Left ventricle myocardium superior (tissue), 1 donor: Measurements from ENCODE around the gene NDOR1. TPM values are rescaled to one million over a fixed set of nuclear protein-coding genes. Genes with fewer than 3 reads are reported as not detected.

Experiments used
- ATAC-seq: fragments of 200-7000 bp; cut with Tn5 transposase; one replicate; pipeline ENCODE4 v1.9.1; 2020; ENCODE audit warnings: mild to moderate bottlenecking, moderate library complexity
- DNase-seq: peaks from one replicate; pipeline ENCODE4 v3.0.0-alpha.2; 2020
- intact Hi-C: fragments of 100-400 bp; cut with micrococcal nuclease; formaldehyde crosslinking; loops from one replicate; pipeline ENCODE4 v1.11.0; 2022
- total RNA-seq: library from RNA; stranded (reverse); fragmentation: NEBNext Ultra II Directional; extraction: Animal tissue kit (Norgen Biotek cat#: 25700); gene quantifications from one replicate; pipeline ENCODE4 v1.2.1, GENCODE V29; 2021
- donor health status: DM: no; HTN: yes; CAD: no; lungs with severe emphysema.

The NDOR1 gene
- total RNA-seq, 1 donor from 2014 or later: 5.7 TPM

GRCh38 chr9:137166380-137167229 is 38.9 kb upstream of the NDOR1 start:
- intact Hi-C loops: no loop called here
- ATAC-seq (no peak), DNase-seq (no peak)

DNA sequence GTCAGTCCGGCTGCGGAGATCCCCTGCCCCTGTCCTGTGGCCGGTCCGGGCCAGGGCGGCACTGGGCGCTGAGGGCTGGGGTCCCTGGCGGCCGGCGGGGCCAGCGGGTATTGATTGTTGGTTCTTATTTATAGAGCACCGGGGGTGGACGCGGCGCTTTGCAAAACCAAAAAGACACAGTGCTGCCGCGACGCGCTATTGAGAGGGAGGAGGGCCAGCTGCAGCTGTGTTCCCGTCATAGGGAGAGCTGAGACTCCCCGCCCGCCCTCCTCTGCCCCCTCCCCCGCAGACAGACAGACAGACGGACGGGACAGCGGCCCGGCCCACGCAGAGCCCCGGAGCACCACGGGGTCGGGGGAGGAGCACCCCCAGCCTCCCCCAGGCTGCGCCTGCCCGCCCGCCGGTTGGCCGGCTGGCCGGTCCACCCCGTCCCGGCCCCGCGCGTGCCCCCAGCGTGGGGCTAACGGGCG is 38.2 kb upstream of the NDOR1 start:
- no peak for ATAC-seq
- DNase-seq: no peak
- intact Hi-C loops: no loop called here

GRCh38 chr9:137167747-137168572 is 37.5 kb upstream of the NDOR1 start:
- intact Hi-C loops: no loop called here
- ATAC-seq (peak; percentile 6), DNase-seq (peak; percentile 30)

- ATAC-seq (peak; percentile 7), DNase-seq (no peak)
- intact Hi-C loops: no loop called here
Measured at GRCh38 chr9:137168573-137168903, 37.0 kb upstream of the NDOR1 start.

- DNase-seq (peak; percentile 62), ATAC-seq (peak; percentile 65)
- intact Hi-C loops: no loop called here
Measured at GRCh38 chr9:137168904-137169856, 36.3 kb upstream of the NDOR1 start.

- intact Hi-C loops: no loop called here
- ATAC-seq: no peak
- DNase-seq: no peak
Measured at GRCh38 chr9:137169896-137170358, 35.6 kb upstream of the NDOR1 start, which contains the start of gene LRRC26. Gene LRRC26, minus strand, starts transcription at chr9:137170051. Its CDS starts 108 bp downstream, at chr9:137169943.

- intact Hi-C loops: no loop called here
- DNase-seq (no peak), ATAC-seq (no peak)
Measured at GRCh38 chr9:137170486-137171148, 34.9 kb upstream of the NDOR1 start.

- DNase-seq: no peak
- intact Hi-C loops: no loop called here
- ATAC-seq: no peak
Measured at GRCh38 chr9:137171149-137171900, 34.2 kb upstream of the NDOR1 start.

DNA sequence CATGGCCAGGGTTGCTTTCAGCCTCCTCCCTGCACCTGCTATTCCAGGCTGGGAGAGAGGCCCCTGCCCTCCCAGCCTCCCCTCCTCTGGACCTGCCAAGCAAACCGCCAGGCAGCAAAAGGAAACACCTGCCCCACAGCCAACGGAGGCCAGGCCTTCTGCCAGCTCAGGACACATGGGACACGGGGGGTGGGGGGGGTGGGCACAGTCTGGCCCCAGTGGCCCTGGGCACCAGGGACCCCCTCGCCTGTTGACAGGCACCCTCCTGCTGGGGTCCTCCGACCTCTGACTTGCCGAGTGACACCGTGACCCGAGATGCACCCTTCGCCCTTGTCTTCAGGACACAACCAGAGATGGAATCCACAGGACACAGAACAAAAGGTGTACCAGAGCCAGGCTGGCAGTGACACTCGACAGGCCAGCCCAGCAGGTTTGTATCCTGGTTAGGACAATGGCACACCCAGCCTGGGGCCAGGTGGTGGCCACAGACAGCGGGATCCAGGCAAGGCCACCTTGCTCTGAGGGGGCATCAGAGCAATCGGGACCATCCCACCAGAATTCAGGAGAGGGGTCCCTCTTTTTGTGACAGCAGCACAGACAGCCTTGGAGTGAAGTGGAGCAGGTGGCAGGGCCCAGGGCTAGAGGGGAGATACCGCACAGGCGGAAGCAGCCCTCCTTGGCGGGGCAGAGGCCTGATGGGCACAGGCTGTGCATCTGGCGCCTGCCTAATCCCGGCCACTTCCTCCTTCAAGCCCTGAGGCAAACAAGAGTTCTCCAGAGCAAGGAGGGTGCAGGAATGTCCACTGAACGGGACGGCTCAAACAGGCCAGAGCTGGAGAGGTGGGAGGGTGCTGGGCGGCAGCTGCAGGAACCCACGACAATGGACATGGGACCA is 32.4 kb upstream of the NDOR1 start:
- ATAC-seq (no peak), DNase-seq (no peak)
- intact Hi-C loops: no loop called here

DNA sequence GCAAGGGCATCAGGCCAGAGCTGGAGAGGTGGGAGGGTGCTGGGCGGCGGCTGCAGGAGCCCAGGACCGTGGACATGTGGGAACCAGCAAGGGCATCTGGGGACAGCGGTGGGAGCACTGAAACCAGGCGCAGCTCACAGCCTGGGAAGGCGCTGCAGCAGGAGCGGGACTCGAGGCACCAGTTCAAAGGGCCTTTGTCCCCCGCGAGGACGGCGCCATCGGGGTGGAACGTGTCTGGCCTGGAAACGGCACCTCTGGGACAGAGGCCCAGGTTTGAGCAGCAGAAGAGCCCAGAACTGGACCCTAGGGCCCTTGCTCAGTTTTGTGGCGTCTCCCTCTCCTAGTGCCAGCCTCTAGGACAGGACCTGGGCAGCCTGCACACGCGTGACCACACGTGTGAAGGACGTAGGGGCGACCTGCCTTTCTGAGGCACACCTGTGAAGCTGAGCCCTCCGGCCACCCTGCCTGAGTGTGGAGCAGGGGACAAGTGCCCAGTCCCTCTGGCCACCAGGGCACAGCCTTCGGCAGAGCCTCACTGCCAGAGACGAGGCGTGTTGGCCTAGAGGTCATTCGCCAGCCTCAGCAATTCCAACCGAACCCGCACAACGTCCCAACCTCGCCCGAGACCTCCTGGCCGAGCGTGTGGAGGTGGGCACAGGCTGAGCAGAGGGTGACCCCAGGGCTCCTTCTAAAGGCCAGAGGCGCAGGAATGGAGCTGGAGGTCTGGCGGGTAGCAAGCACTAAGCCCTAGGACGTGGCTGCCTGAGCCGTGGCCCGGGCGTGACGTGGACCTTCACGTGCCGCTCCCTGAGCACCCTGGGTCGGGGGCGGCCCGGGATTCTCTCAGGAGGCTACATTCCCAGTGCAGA is 31.5 kb upstream of the NDOR1 start:
- intact Hi-C loops: no loop called here
- ATAC-seq: no peak
- DNase-seq: no peak

DNA sequence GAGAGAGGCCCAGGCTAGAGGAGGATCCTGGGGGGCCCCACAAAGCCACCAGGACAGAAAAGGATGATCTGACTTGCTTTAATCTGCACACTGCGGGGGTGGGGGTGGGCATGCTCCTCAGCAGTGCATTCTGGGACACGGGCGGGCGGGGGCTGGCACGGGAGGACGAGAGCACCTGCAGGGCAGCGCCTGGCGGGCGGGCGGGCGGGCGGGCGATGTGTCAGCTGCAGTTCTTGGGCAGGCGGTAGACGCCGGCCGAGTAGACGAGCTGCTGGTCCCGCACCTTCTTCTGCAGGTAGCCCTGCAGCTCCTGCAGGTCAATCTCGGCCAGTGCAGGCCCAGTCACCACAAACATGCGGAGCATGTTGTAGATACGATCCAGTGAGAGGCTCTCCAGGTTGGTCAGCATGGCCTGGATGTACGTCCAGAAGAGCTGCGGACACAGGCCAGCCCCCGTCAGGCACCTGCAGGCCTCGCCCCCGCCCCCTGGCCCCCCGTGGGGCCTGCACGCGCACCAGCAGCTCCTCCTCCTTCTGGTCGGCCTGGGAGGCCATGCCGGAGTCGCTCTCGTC is 30.7 kb upstream of the NDOR1 start:
- intact Hi-C loops: no loop called here
- no peak for DNase-seq
- ATAC-seq: no peak

DNA sequence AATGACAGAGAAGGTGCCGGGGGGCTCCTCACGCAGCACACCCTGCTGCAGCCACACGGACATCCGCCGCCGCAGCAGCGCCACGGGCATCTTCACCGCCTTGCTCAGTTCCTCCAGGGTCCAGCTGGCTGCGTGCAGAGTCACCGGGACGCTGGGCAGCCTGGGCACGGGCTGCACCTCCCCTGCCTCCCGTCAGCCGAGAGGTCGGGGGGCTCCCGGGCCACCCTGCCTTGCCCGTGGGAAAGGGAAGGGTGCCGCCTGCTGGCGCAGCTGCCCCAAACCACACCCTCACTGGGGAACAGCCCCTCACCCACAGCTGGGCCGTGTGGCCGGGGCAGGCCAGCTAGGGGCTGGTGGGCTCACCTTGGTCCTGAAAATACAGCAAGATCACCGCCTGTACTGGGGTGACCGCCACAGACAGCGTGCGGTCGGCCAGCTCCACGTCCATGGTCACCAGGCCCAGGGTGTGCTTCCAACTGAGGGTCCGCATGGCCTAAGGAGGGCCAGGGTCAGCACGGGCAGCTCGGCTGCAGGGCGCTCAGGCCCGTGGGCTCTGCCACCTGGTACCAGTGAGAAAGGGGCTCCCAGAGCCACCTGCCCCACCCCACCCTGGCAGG is 30.0 kb upstream of the NDOR1 start:
- no peak for DNase-seq
- intact Hi-C loops: no loop called here
- ATAC-seq: peak; percentile 16

- intact Hi-C loops: no loop called here
- ATAC-seq (peak; percentile 39), DNase-seq (no peak)
Measured at GRCh38 chr9:137176302-137177182, 29.0 kb upstream of the NDOR1 start.

DNA sequence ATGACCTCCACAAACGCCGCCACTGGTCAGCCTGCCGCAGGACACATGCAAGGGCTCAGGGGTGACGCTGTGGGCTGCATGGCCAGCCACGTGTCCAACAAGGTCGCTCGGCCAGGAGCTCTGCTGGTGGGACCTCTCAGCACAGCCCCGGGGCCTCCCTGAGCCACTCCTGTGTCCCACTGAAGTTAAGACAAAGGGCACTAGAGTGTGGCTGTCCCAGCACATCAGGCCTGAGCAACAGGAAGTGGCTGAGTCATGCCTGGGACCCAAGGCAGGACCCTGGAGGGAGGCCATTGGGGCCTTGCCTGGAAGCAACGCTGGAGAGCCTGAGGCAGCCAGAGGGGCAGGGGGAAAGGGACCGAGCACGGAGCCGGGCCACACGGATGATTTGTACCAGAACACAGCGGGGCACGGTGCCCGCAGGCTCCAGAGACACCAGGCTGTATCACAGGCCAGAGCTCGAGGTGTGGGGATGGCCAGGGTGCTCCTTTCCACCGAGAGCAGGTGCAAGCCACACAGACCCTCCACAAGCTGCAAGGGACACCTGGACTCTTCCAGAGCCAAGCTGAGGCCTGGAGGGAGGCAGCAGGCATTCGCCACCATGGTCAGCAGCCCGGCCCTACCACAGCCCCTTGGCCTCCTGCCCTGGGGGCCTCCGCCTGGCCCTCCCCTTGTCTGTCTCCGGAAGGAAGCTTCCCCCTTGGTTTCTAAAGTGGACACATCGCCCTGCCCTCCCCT is 27.1 kb upstream of the NDOR1 start:
- no peak for ATAC-seq

More for the DNA sequence above, 27.1 kb upstream of the NDOR1 start:
- intact Hi-C loops: no loop called here
- DNase-seq: no peak
